ENCODE measurements around the gene SLC24A3.

The SLC24A3 gene

DNA sequence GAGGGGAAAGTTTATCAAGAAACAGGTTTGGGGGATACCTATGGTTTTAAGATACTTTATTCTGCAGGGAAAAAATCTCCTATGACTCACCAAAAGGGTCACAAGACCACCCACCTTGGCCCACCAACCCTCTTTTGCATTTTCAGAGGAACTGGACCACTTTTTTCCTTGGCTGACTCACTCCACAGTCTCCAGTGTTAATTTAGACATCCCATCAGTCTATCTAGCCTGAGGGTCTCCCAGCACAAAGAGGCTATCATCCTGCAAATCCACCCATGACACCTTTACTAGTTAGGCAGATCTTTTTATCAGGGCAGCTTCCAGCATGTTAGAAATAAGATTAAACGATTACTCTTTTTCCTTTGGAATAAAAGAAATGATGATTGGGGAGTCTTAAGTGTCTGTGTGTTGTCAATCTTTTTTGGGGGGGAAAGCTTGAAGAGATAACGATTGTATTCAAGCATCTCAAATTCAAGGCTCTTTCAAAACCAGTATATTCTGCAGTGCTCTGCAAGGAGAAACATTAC, 407.5 kb downstream of the SLC24A3 start:
- H3K27me3 Mint-ChIP-seq (ENCODE audit: low read depth) = peaks cover 5% of the 10 kb centered on the region
- peaks cover 9% of the 10 kb centered on the region for H3K9me3 Mint-ChIP-seq
- TF ChIP-seq, protein P1, sequence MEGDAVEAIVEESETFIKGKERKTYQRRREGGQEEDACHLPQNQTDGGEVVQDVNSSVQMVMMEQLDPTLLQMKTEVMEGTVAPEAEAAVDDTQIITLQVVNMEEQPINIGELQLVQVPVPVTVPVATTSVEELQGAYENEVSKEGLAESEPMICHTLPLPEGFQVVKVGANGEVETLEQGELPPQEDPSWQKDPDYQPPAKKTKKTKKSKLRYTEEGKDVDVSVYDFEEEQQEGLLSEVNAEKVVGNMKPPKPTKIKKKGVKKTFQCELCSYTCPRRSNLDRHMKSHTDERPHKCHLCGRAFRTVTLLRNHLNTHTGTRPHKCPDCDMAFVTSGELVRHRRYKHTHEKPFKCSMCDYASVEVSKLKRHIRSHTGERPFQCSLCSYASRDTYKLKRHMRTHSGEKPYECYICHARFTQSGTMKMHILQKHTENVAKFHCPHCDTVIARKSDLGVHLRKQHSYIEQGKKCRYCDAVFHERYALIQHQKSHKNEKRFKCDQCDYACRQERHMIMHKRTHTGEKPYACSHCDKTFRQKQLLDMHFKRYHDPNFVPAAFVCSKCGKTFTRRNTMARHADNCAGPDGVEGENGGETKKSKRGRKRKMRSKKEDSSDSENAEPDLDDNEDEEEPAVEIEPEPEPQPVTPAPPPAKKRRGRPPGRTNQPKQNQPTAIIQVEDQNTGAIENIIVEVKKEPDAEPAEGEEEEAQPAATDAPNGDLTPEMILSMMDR (IDR thresholded peaks at IDR 0.05; ENCODE audit: unreplicated experiment in 3 of 3) = no peak
- no peak overlapping the region for H3K4me3 Mint-ChIP-seq
- H3K4me1 Mint-ChIP-seq = peaks cover 66% of the 10 kb centered on the region
- H3K27ac Mint-ChIP-seq = peak overlapping the region; percentile 33 to 40 (median 33)
- H3K36me3 Mint-ChIP-seq (ENCODE audit: low read depth) = peaks cover 4% of the 10 kb centered on the region

DNA sequence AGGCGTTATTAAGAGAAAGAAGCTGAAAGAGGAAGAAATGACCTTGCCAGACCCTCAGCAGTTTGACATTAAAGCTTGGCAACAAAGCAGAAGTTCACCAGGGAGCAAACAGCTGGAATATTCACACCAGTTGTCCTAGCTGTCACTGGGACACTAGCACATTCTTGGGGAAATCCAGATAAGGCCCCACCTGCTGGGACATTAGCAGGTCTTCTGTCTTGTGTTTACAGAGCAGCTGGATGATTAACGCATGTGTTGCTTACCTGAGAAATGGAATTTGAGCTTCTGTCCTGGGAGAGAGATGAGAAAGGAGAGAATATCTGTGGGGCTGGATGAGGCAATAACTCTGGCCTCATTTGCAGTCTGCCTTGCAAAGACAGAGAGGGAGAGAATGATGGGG, 408.0 kb downstream of the SLC24A3 start:
- Mint-ChIP-seq H3K36me3 (ENCODE audit: low read depth) (peaks cover 4% of the 10 kb centered on the region), H3K4me3 (no peak overlapping the region), H3K27ac (peak overlapping the region; percentile 9 to 40 (median 33)), H3K27me3 (ENCODE audit: low read depth) (peaks cover 5% of the 10 kb centered on the region), H3K4me1 (peaks cover 70% of the 10 kb centered on the region), H3K9me3 (peaks cover 9% of the 10 kb centered on the region)
- TF ChIP-seq, protein P1 (IDR thresholded peaks at IDR 0.05; ENCODE audit: unreplicated experiment in 3 of 3) = no peak

DNA sequence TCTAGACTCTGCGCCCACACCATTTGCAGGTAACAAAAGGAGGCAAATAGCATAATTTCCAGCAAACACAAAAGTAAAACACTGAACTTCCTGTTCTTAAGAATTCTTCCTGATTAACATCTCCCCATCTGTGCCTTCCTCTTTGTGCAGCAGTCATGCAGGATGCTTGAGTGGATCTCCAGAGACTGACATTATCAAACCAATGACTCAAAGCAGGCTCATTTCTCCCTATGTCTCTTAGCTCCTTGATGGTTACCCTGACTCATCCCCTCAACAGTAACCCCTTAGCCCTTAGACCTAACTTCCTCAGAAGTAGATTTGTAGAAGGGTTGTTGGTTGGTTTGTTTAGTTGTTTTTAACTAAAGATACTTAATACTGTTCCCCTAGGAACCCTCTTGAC, 408.6 kb downstream of the SLC24A3 start:
- H3K4me1 Mint-ChIP-seq = peaks cover 77% of the 10 kb centered on the region

DNA sequence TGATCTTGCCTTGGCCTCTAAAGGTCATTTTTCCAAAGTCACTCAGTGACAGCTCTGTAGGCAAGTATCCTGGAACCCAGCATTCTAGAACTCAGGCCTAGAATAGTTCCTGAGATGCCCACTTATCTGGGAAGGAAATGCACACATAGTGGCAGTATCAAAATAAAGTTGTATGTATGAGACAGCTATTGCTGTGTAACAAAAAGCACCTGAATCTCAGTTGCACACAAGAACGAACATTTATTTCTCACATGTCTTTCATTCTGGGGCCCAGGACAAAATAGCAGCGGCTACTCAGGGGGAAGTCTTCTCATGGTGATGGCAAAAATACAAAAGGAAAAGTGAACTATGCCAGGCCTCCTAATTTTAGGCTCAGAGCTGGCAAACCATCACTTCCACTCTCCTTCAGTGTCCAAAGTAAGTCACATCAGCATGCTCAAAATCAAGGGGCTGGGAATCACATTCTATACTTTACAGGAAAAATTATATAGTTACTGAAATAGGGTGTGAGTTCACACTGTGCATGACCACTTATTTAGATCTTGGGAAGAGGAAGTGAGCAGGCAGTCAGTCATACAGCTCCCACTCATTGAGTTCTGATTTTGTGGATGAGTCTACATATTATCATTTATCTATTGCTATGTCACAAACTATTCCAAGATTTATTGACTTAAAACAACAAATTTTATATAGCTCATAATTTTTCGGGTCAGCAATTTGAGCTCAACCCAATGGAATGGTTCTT, 412.0 kb downstream of the SLC24A3 start:
- H3K4me3 Mint-ChIP-seq = no peak overlapping the region
- peak overlapping the region; percentile 40 to 75 (median 62) for H3K27ac Mint-ChIP-seq
- peaks cover 4% of the 10 kb centered on the region for H3K36me3 Mint-ChIP-seq (ENCODE audit: low read depth)
- TF ChIP-seq, protein P1 (IDR thresholded peaks at IDR 0.05; ENCODE audit: unreplicated experiment in 3 of 3) = no peak
- peaks cover 17% of the 10 kb centered on the region for H3K9me3 Mint-ChIP-seq
- H3K27me3 Mint-ChIP-seq (ENCODE audit: low read depth) = peaks cover 5% of the 10 kb centered on the region
- peaks cover 72% of the 10 kb centered on the region for H3K4me1 Mint-ChIP-seq

More for the DNA sequence above, 408.6 kb downstream of the SLC24A3 start:
- peaks cover 4% of the 10 kb centered on the region for H3K36me3 Mint-ChIP-seq (ENCODE audit: low read depth)
- peaks cover 5% of the 10 kb centered on the region for H3K27me3 Mint-ChIP-seq (ENCODE audit: low read depth)
- no peak overlapping the region for H3K4me3 Mint-ChIP-seq
- TF ChIP-seq, protein P1 (IDR thresholded peaks at IDR 0.05; ENCODE audit: unreplicated experiment in 3 of 3) = no peak
- H3K9me3 Mint-ChIP-seq = peaks cover 9% of the 10 kb centered on the region
- H3K27ac Mint-ChIP-seq = peak overlapping the region in 2 of 3 experiments; percentile 30 to 40

DNA sequence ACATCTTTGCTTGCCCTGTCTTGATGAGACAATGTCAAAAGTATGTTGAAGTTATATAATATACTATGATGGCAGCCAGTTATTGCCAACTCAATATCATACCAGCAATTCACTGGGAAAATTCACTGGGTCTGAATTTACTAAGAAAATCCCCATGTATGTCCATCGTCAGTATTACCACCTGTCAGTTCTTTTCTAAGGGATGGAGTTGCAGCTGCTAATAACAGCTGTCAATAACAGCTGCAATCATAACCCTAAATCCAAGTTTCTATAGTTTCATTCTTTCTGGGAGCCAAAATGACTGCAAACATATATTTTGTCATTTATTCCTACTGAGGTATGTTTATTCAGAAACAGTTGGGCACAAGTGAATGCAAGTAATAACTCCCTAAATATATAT, 413.0 kb downstream of the SLC24A3 start:
- Mint-ChIP-seq H3K27ac (peak overlapping the region; percentile 53 to 75 (median 62)), H3K27me3 (ENCODE audit: low read depth) (peaks cover 5% of the 10 kb centered on the region), H3K9me3 (peaks cover 17% of the 10 kb centered on the region), H3K4me1 (peaks cover 62% of the 10 kb centered on the region), H3K36me3 (ENCODE audit: low read depth) (peaks cover 4% of the 10 kb centered on the region), H3K4me3 (no peak overlapping the region)
- TF ChIP-seq, protein P1 (IDR thresholded peaks at IDR 0.05; ENCODE audit: unreplicated experiment in 3 of 3) = no peak

Measured in nephron (organoid).